Stomach (tissue), 9 donors: ENCODE measurements around the gene ANKS1B. TPM values are rescaled to one million over a fixed set of nuclear protein-coding genes. Genes with fewer than 3 reads are reported as not detected.

ENCODE experiments used
- DNase-seq, 2 donors: peaks; one replicate each; pipeline versions ENCODE4 v3.0.0 to v3.0.0-alpha.2; 2013 to 2019
- H3K27ac ChIP-seq, 5 donors: fragments of 200-600 bp in 4 of 5; sonication (generic) in 4 of 5; one replicate each; pipeline ENCODE4 v1.5.1; 2013 to 2019; ENCODE audit warnings: mild to moderate bottlenecking in 1 of 5, moderate library complexity in 1 of 5
- H3K27me3 ChIP-seq, 3 donors: fragments of 200-600 bp; sonication (generic); one replicate each; pipeline ENCODE4 v1.5.1; 2017 to 2019; ENCODE audit warnings: mixed run types in 1 of 3
- H3K36me3 ChIP-seq, 4 donors: fragments of 200-600 bp; sonication (generic); 1 replicate in 3 of 4; 2 replicates in 1 of 4; pipeline ENCODE4 v1.5.1; 2016 to 2019
- H3K4me1 ChIP-seq, 4 donors: fragments of 200-600 bp; sonication (generic); one replicate each; pipeline ENCODE4 v1.5.1; 2016 to 2019
- H3K4me3 ChIP-seq, 4 donors: fragments of 200-600 bp; sonication (generic) in 3 of 4; one replicate each; pipeline ENCODE4 v1.5.1; 2016 to 2019; ENCODE audit warnings: mild to moderate bottlenecking in 1 of 4
- H3K9me3 ChIP-seq, 4 donors: fragments of 200-600 bp; sonication (generic); one replicate each; pipeline ENCODE4 v1.5.1; 2016 to 2019
- EP300 ChIP-seq: sonication (generic); formaldehyde crosslinking; IDR thresholded peaks from one replicate; pipeline ENCODE4 v1.6.1; 2017; ENCODE audit warnings: antibody characterized with exemption
- POLR2A ChIP-seq, 4 donors: fragments of 450-650 bp; IDR thresholded peaks; one replicate each; pipeline ENCODE4 v1.6.1; 2016; ENCODE audit warnings: antibody characterized with exemption in 4 of 4, control low read depth in 2 of 4, mild to moderate bottlenecking in 1 of 4, moderate library complexity in 1 of 4
- POLR2AphosphoS5 ChIP-seq, 3 donors: sonication (generic); formaldehyde crosslinking; IDR thresholded peaks; one replicate each; pipeline ENCODE4 v1.6.1; 2016; ENCODE audit warnings: antibody characterized with exemption in 3 of 3
- WGBS, 5 donors: extraction: QIAGEN DNeasy Blood & Tissue Kit in 3 of 5; methylation state at CpG; one replicate each; pipeline versions ENCODE4 v1.1.5 to v1.1.7; 2013 to 2018; 5-methylcytosine and 5-hydroxymethylcytosine counted together
- intact Hi-C: fragments of 100-400 bp; cut with DNase I; formaldehyde crosslinking; loops from one replicate; pipeline ENCODE4 v1.15.1; 2023; ENCODE audit warnings: low total_unique reads
- polyA plus RNA-seq, 3 donors: library from polyadenylated mRNA; stranded (reverse); fragments of 200-250 nt; gene quantifications; one replicate each; pipeline ENCODE4 v1.2.3, GENCODE V29; 2013
- total RNA-seq, 5 donors: library from RNA; depleted of rRNA; stranded (reverse); fragments of >200 nt; gene quantifications; one replicate each; pipeline versions ENCODE4 v1.1.0 to v1.2.3, GENCODE V29; 2014 to 2016
- TF ChIP-seq, protein P1 (sequence below), 7 experiments: fragments of 450-650 bp in 4 of 7; fragments of 200-600 bp in 3 of 7; sonication (generic) in 3 of 7; IDR thresholded peaks; one replicate each; pipeline ENCODE4 v1.5.1; 2016 to 2019; ENCODE audit warnings: antibody characterized with exemption in 7 of 7, control low read depth in 2 of 7, mild to moderate bottlenecking in 1 of 7
- donor health status: healthy with polysubstance abuse.
- donor health status: Bipolar disorder and iron deficiency.
- donor health status: healthy.

ANKS1B gene
- total and polyA plus RNA-seq, 8 donors = 0.73 to 26.8 (median 2.2) TPM; not detected in 2

DNA sequence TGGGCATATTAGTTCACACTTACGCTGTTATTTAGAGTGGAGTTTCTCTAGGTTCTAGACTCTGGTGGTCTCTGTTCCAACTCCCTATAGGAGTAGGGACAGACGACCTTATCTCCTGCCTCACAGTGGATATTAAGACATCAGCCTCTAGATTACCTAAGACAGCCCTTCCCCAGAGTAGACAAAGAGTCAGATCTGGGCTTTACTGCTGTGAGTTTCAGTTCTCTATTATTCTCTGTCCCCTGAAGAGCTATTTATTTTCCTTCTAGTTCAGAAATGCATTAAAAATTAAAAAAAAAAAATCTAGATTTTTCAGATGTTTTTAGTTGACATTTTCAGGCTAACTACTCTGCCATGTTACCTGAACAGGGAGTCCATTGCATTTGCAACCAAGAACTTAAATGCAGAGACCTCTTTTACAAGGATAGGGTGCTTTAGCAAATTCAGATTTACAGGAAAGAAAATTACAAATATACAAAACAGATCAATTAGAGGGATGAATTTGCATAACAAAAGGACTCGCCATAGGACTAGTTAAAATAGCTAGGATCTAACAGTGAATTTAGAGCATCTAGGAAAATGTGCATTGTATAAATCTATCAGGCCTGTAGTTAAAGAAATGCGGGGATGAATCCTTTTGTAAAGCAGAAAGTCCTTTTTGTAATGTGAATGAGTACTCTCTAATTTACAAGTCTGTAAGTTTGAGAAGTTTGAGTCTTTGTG is 958.2 kb downstream of the ANKS1B start:
- Histone ChIP-seq H3K4me3 (no peak overlapping the region), H3K9me3 (no peaks in the 10 kb centered on the region), H3K4me1 (no peaks in the 10 kb centered on the region), H3K36me3 (no peaks in the 10 kb centered on the region), H3K27me3 (no peaks in the 10 kb centered on the region), H3K27ac (no peak overlapping the region)
- WGBS, 5 donors = 77 to 85% (median 81%) methylated on average over 4 of the region's 4 CpGs
- DNase-seq = no peak
- TF ChIP-seq EP300 = no peak
- TF ChIP-seq POLR2A (IDR thresholded peaks at IDR 0.05) = no peak
- TF ChIP-seq, protein P1, sequence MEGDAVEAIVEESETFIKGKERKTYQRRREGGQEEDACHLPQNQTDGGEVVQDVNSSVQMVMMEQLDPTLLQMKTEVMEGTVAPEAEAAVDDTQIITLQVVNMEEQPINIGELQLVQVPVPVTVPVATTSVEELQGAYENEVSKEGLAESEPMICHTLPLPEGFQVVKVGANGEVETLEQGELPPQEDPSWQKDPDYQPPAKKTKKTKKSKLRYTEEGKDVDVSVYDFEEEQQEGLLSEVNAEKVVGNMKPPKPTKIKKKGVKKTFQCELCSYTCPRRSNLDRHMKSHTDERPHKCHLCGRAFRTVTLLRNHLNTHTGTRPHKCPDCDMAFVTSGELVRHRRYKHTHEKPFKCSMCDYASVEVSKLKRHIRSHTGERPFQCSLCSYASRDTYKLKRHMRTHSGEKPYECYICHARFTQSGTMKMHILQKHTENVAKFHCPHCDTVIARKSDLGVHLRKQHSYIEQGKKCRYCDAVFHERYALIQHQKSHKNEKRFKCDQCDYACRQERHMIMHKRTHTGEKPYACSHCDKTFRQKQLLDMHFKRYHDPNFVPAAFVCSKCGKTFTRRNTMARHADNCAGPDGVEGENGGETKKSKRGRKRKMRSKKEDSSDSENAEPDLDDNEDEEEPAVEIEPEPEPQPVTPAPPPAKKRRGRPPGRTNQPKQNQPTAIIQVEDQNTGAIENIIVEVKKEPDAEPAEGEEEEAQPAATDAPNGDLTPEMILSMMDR (IDR thresholded peaks at IDR 0.05) = no peak
- TF ChIP-seq POLR2AphosphoS5 (IDR thresholded peaks at IDR 0.05) = no peak
- intact Hi-C loops = no loop called here

DNA sequence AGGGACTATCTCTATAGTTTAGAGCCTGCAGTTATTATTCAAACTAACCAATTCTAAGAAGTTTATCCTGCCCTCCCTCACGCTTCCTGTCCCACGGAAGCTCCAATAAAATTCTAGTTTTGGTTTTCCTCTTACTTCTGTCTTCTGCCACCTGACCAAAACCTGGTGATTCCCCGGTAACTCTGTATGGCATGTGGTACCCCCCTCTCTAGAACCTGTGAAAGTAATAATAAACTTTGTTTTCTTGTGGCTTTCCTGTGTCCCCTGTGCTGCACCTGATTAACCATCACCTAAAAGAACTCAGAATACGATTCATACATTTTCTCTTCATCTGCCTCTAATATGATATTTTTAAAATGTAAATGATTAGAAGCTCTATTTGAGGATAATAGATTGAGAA is 959.9 kb downstream of the ANKS1B start:
- no peaks in the 10 kb centered on the region for H3K36me3 ChIP-seq
- no peak for DNase-seq
- no peaks in the 10 kb centered on the region for H3K9me3 ChIP-seq
- H3K27me3 ChIP-seq = no peaks in the 10 kb centered on the region
- WGBS, 5 donors = 81 to 92% (median 86%) methylated on average over 4 of the region's 4 CpGs
- TF ChIP-seq POLR2AphosphoS5 (IDR thresholded peaks at IDR 0.05) (no peak), EP300 (no peak), POLR2A (IDR thresholded peaks at IDR 0.05) (no peak)
- TF ChIP-seq, protein P1 (IDR thresholded peaks at IDR 0.05) = no peak
- H3K27ac ChIP-seq = no peak overlapping the region
- intact Hi-C loops = no loop called here
- H3K4me1 ChIP-seq = no peaks in the 10 kb centered on the region
- H3K4me3 ChIP-seq = no peak overlapping the region

- Histone ChIP-seq H3K4me3 (no peak overlapping the region), H3K4me1 (no peaks in the 10 kb centered on the region), H3K9me3 (no peaks in the 10 kb centered on the region), H3K27me3 (no peaks in the 10 kb centered on the region), H3K27ac (no peak overlapping the region), H3K36me3 (no peaks in the 10 kb centered on the region)
- no peak for DNase-seq
- intact Hi-C loops = no loop called here
- no peak for TF ChIP-seq EP300
- no peak for TF ChIP-seq POLR2AphosphoS5 (IDR thresholded peaks at IDR 0.05)
- no peak for TF ChIP-seq POLR2A (IDR thresholded peaks at IDR 0.05)
- TF ChIP-seq, protein P1 (IDR thresholded peaks at IDR 0.05) = no peak
Observed at GRCh38 chr12:99024191-99024590, 960.5 kb downstream of the ANKS1B start.

- WGBS, 5 donors = 48 to 73% (median 63%) methylated on average over 1 of the region's 1 CpG
- TF ChIP-seq EP300 (no peak), POLR2AphosphoS5 (IDR thresholded peaks at IDR 0.05) (no peak), POLR2A (IDR thresholded peaks at IDR 0.05) (no peak)
- TF ChIP-seq, protein P1 (IDR thresholded peaks at IDR 0.05) = no peak
- no peaks in the 10 kb centered on the region for H3K27me3 ChIP-seq
Observed at GRCh38 chr12:99020871-99021270, 963.9 kb downstream of the ANKS1B start.

More at GRCh38 chr12:99020871-99021270, 963.9 kb downstream of the ANKS1B start:
- H3K4me3 ChIP-seq = no peak overlapping the region
- H3K4me1 ChIP-seq = no peaks in the 10 kb centered on the region
- no peaks in the 10 kb centered on the region for H3K36me3 ChIP-seq
- H3K27ac ChIP-seq = no peak overlapping the region
- peaks cover 0 to 12% (median 5%) of the 10 kb centered on the region in 4 donors for H3K9me3 ChIP-seq
- intact Hi-C loops = no loop called here
- DNase-seq = no peak
